OCI-LY7 (cell line): ENCODE measurements around the gene WDFY2. TPM values are rescaled to one million over a fixed set of nuclear protein-coding genes. Genes with fewer than 3 reads are reported as not detected.
"Not testable (repeated sequence)": the region's sequence is repeated elsewhere in the genome, so short reads cannot be mapped to it uniquely, and the experiment has no call there.

ENCODE experiments used
- BruUV-seq: library from RNA; stranded (reverse); fragments of 400-500 nt; replicated peaks from 2 replicates; lab custom pipeline; 2021; lab: Mats Ljungman, UMichigan
- CTCF ChIA-PET: fragments of 300-600 bp; sonication (Branson Sonifier 250); formaldehyde crosslinking; loops from one replicate; lab custom pipeline; 2022; ENCODE audit warnings: antibody characterized with exemption; ENCODE audit not compliant: unreplicated experiment; lab: Charles Lee
- POLR2A ChIA-PET: fragments of 300-600 bp; sonication (Branson Sonifier 250); formaldehyde crosslinking; loops from one replicate; lab custom pipeline; 2022; ENCODE audit warnings: antibody characterized with exemption; lab: Charles Lee
- DNase-seq: peaks from one replicate; pipeline ENCODE4 v3.0.0-alpha.2; 2015; ENCODE audit warnings: low spot score
- H2AFZ ChIP-seq: fragments of 200-600 bp; sonication (generic), shearing (Covaris generic); 2 replicates; pipeline ENCODE4 v1.6.1; 2014; ENCODE audit warnings: mild to moderate bottlenecking, antibody characterized with exemption, low read length, moderate library complexity
- H3K27ac ChIP-seq: fragments of 200-600 bp; sonication (generic); 2 replicates; pipeline ENCODE4 v1.5.1; 2014; ENCODE audit warnings: mixed run types, low read depth, mild to moderate bottlenecking, moderate library complexity, low read length, inconsistent platforms; ENCODE audit not compliant: poor library complexity, severe bottlenecking
- H3K36me3 ChIP-seq: fragments of 200-600 bp; sonication (generic); 2 replicates; pipeline ENCODE4 v1.6.1; 2014; ENCODE audit warnings: mild to moderate bottlenecking, antibody characterized with exemption, low read length, moderate library complexity, mixed read lengths; ENCODE audit not compliant: insufficient read depth
- H3K4me1 ChIP-seq: fragments of 200-600 bp; sonication (generic); 2 replicates; pipeline ENCODE4 v1.5.1; 2014; ENCODE audit warnings: mild to moderate bottlenecking, low read length; ENCODE audit not compliant: insufficient read depth, poor library complexity, severe bottlenecking
- H3K4me2 ChIP-seq: fragments of 200-600 bp; sonication (generic); 2 replicates; pipeline ENCODE4 v1.6.1; 2014; ENCODE audit warnings: mild to moderate bottlenecking, low read length
- H3K4me3 ChIP-seq: fragments of 200-600 bp; sonication (generic); 2 replicates; pipeline ENCODE4 v1.5.1; 2014; ENCODE audit warnings: mild to moderate bottlenecking, low read depth, low read length; ENCODE audit not compliant: poor library complexity, severe bottlenecking
- H3K79me2 ChIP-seq: fragments of 200-600 bp; sonication (generic); 2 replicates; pipeline ENCODE4 v1.6.1; 2016; ENCODE audit warnings: low read depth, mild to moderate bottlenecking, low read length, moderate library complexity, mixed read lengths; ENCODE audit not compliant: insufficient read depth
- H3K9me2 ChIP-seq: fragments of 200-600 bp; sonication (generic); 2 replicates; pipeline ENCODE4 v1.6.1; 2016; ENCODE audit warnings: mild to moderate bottlenecking, low read length, mixed read lengths; ENCODE audit not compliant: insufficient read depth
- H3K9me3 ChIP-seq: fragments of 200-600 bp; sonication (generic); 2 replicates; pipeline ENCODE4 v1.6.1; 2014; ENCODE audit warnings: mild to moderate bottlenecking, mixed run types, low read length, mixed read lengths
- H4K20me1 ChIP-seq: fragments of 200-600 bp; sonication (generic); 2 replicates; pipeline ENCODE4 v1.6.1; 2014; ENCODE audit warnings: mild to moderate bottlenecking, antibody characterized with exemption, low read length, moderate library complexity, mixed read lengths; ENCODE audit not compliant: insufficient read depth
- CTCF ChIP-seq: fragments of 200-600 bp; sonication (generic); conservative IDR thresholded peaks from 2 replicates; pipeline ENCODE4 v1.5.1; 2014; ENCODE audit warnings: mild to moderate bottlenecking, antibody characterized with exemption, low read length, moderate library complexity, mixed read lengths
- EZH2phosphoT487 ChIP-seq: fragments of 200-600 bp; sonication (generic); IDR thresholded peaks from 2 replicates; pipeline ENCODE4 v1.6.1; 2018; ENCODE audit warnings: low read depth, borderline replicate concordance, mild to moderate bottlenecking, mixed run types, antibody characterized with exemption, low read length, moderate library complexity, mixed read lengths
- intact Hi-C: fragments of 100-400 bp; cut with micrococcal nuclease; formaldehyde crosslinking; loops from one replicate; pipeline ENCODE4 v1.10.0; 2022; ENCODE audit not compliant: unreplicated experiment
- total RNA-seq, 2 experiments: library from RNA; depleted of rRNA in 1 of 2; stranded (reverse); fragments of >200 nt in 1 of 2; shearing (Covaris generic) in 1 of 2; gene quantifications; 2 replicates each; pipeline ENCODE4 v1.2.3, GENCODE V29; 2014 to 2022

WDFY2 gene
- total RNA-seq, 2 experiments from 2014 or later, result 6.4 to 18.1 TPM

GRCh38 chr13:51639171-51639570 lies 54.9 kb downstream of the WDFY2 start:
- CTCF ChIA-PET, result no interaction called here
- H4K20me1 ChIP-seq, result no peaks in the 10 kb centered on the region

GRCh38 chr13:51640696-51641095 lies 56.4 kb downstream of the WDFY2 start:
- H3K36me3 ChIP-seq, H2AFZ ChIP-seq, H3K79me2 ChIP-seq, CTCF ChIA-PET, H4K20me1 ChIP-seq, H3K9me2 ChIP-seq, H3K9me3 ChIP-seq, H3K27ac ChIP-seq, DNase-seq, H3K4me2 ChIP-seq, H3K4me3 ChIP-seq, BruUV-seq, intact Hi-C loops: not testable (repeated sequence)
- POLR2A ChIA-PET, result interaction anchor here (0.7 kb wide), 1 partner anchor 321 kb away, joined by 3 read pairs; no protein-coding TSS in a partner anchor
- peaks cover 25% of the 10 kb centered on the region for H3K4me1 ChIP-seq

More at GRCh38 chr13:51639171-51639570, 54.9 kb downstream of the WDFY2 start:
- POLR2A ChIA-PET, result no interaction called here
- H3K36me3 ChIP-seq, result no peaks in the 10 kb centered on the region
- H3K79me2 ChIP-seq, result no peaks in the 10 kb centered on the region
- H3K27ac ChIP-seq, result no peak overlapping the region
- H3K9me3 ChIP-seq, result no peaks in the 10 kb centered on the region
- intact Hi-C loops, result no loop called here
- H3K4me3 ChIP-seq, result no peak overlapping the region
- H3K9me2 ChIP-seq, result no peaks in the 10 kb centered on the region
- no peak overlapping the region for H3K4me2 ChIP-seq
- no TSS peak for BruUV-seq
- peaks cover 17% of the 10 kb centered on the region for H3K4me1 ChIP-seq
- TF ChIP-seq CTCF, result no peak
- DNase-seq, result no peak
- H2AFZ ChIP-seq, result no peak overlapping the region

- CTCF ChIA-PET, result no interaction called here
- Histone ChIP-seq H3K79me2 (0 out of 2 replicates have a peak, but pooled peaks cover 4% of the 10 kb centered on the region), H3K27ac (no peak overlapping the region), H3K4me1 (peaks cover 29% of the 10 kb centered on the region), H2AFZ (no peak overlapping the region), H4K20me1 (no peaks in the 10 kb centered on the region), H3K4me3 (no peak overlapping the region), H3K36me3 (no peaks in the 10 kb centered on the region), H3K4me2 (0 out of 2 replicates have a peak overlapping the region, but pooled peaks have one; percentile 53), H3K9me2 (no peaks in the 10 kb centered on the region), H3K9me3 (no peaks in the 10 kb centered on the region)
- intact Hi-C loops, result no loop called here
- no peak for DNase-seq
- no peak for TF ChIP-seq EZH2phosphoT487
- TF ChIP-seq CTCF, result no peak
- POLR2A ChIA-PET, result interaction anchor here (0.6 kb wide), 1 partner anchor 29 kb away, joined by 3 read pairs; no protein-coding TSS in a partner anchor
- BruUV-seq, result no TSS peak
These were observed 59.0 kb downstream of the WDFY2 start for GRCh38 chr13:51643105-51643881.
